GM12878 (cell line): ENCODE data around the gene MARCHF9. TPM values are rescaled to one million over a fixed set of nuclear protein-coding genes. Genes with fewer than 3 reads are reported as not detected.

Source experiments
- ATAC-seq: fragments of 200-7000 bp; cut with Tn5 transposase; 3 replicates; pipeline ENCODE4 v1.9.1; 2020; ENCODE audit warnings: mild to moderate bottlenecking, moderate library complexity
- BruUV-seq: library from RNA; stranded (reverse); fragments of 400-500 nt; replicated peaks from 2 replicates; lab custom pipeline; 2021; lab: Mats Ljungman, UMichigan
- CTCF ChIA-PET: fragments of 300-600 bp; sonication (Branson Sonifier 250); formaldehyde crosslinking; extraction: SDS; loops from one replicate; lab custom pipeline; 2021; ENCODE audit warnings: inconsistent platforms; lab: Yijun Ruan, JAX
- POLR2A ChIA-PET: fragments of 350-600 bp; formaldehyde crosslinking; extraction: SDS; loops from one replicate; lab custom pipeline; 2021; ENCODE audit warnings: inconsistent platforms; lab: Charles Lee
- RAD21 ChIA-PET: fragments of 300-600 bp; sonication (Branson Sonifier 250); formaldehyde crosslinking; loops from one replicate; lab custom pipeline; 2023; ENCODE audit warnings: antibody characterized with exemption; ENCODE audit not compliant: unreplicated experiment; lab: Charles Lee
- SMC1A ChIA-PET: fragments of 300-600 bp; sonication (Branson Sonifier 250); formaldehyde crosslinking; loops from one replicate; lab custom pipeline; 2023; ENCODE audit not compliant: unreplicated experiment, uncharacterized antibody; lab: Charles Lee
- DNase-seq: peaks from one replicate; pipeline ENCODE4 v3.0.0-alpha.2; 2011; ENCODE audit warnings: low read depth, low spot score
- FAIRE-seq: peaks from 3 replicates; lab custom pipeline; 2011; peaks lifted over from hg19 to GRCh38; lab: Jason Lieb, UNC
- H2AFZ ChIP-seq: 2 replicates; pipeline ENCODE4 v1.6.0; 2011; ENCODE audit warnings: low read depth, low read length, control low read depth; ENCODE audit not compliant: control insufficient read depth
- H3K27ac ChIP-seq: 2 replicates; pipeline ENCODE4 v1.5.1; 2011; ENCODE audit warnings: control low read depth; ENCODE audit not compliant: control insufficient read depth, insufficient read depth
- H3K27me3 ChIP-seq, 2 experiments: replicated peaks in 1 of 2; 2 replicates each; pipeline versions ENCODE4 v1.6.0 to v1.6.1; 2011; ENCODE audit warnings: low read length in 1 of 2; ENCODE audit not compliant: control insufficient read depth in 2 of 2, insufficient read depth in 2 of 2
- H3K36me3 ChIP-seq, 2 experiments: 2 replicates each; pipeline ENCODE4 v1.5.1; 2011; ENCODE audit warnings: low read length in 1 of 2; ENCODE audit not compliant: control insufficient read depth in 2 of 2, insufficient read depth in 2 of 2
- H3K4me1 ChIP-seq: 2 replicates; pipeline ENCODE4 v1.6.1; 2011; ENCODE audit warnings: mild to moderate bottlenecking, low read length, moderate library complexity, mixed read lengths; ENCODE audit not compliant: control insufficient read depth, insufficient read depth
- H3K4me2 ChIP-seq: 2 replicates; pipeline ENCODE4 v1.6.0; 2011; ENCODE audit warnings: control low read depth; ENCODE audit not compliant: control insufficient read depth, insufficient read depth
- H3K4me3 ChIP-seq: fragments of 200-600 bp; sonication (generic); 2 replicates; pipeline ENCODE4 v1.5.1; 2016
- H3K79me2 ChIP-seq: 2 replicates; pipeline ENCODE4 v1.6.0; 2011; ENCODE audit warnings: low read length; ENCODE audit not compliant: control insufficient read depth, insufficient read depth
- H3K9ac ChIP-seq: 2 replicates; pipeline ENCODE4 v1.8.0; 2011; ENCODE audit warnings: low read length, control low read depth, mixed read lengths; ENCODE audit not compliant: control insufficient read depth, insufficient read depth
- H3K9me3 ChIP-seq: replicated peaks from 3 replicates; pipeline ENCODE4 v1.5.1; 2011; ENCODE audit warnings: mild to moderate bottlenecking, low read length; ENCODE audit not compliant: control insufficient read depth, insufficient read depth
- H4K20me1 ChIP-seq: 2 replicates; pipeline ENCODE4 v1.6.0; 2011; ENCODE audit not compliant: control insufficient read depth, insufficient read depth
- CHD1 ChIP-seq: IDR thresholded peaks from 2 replicates; pipeline ENCODE4 v1.6.1; 2012; ENCODE audit warnings: low read depth, low read length, improper control_type of control experiment
- NR2F1 ChIP-seq: fragments of 450-650 bp; conservative IDR thresholded peaks from 2 replicates; pipeline ENCODE4 v1.6.1; 2017; ENCODE audit warnings: mild to moderate bottlenecking
- POLR2A ChIP-seq: IDR thresholded peaks from 2 replicates; pipeline ENCODE4 v1.6.1; 2011; ENCODE audit warnings: low read depth, mild to moderate bottlenecking, low read length
- SMAD1 ChIP-seq: fragments of 450-650 bp; IDR thresholded peaks from 2 replicates; pipeline ENCODE4 v1.6.1; 2018; ENCODE audit warnings: mild to moderate bottlenecking, low read depth; ENCODE audit not compliant: partially characterized antibody
- WGBS: methylation state at CpG from one replicate; pipeline ENCODE4 v1.1.6; 2016; ENCODE audit warnings: low lambda C conversion rate; ENCODE audit not compliant: insufficient replicate concordance, insufficient coverage; ENCODE audit errors: missing lambda C conversion rate; 5-methylcytosine and 5-hydroxymethylcytosine counted together
- in situ Hi-C: fragments of 300-500 bp; cut with MboI; formaldehyde crosslinking; loops from 9 replicates; pipeline ENCODE4 v1.14.3; 2018; ENCODE audit warnings: mixed read lengths
- intact Hi-C: fragments of 100-400 bp; cut with micrococcal nuclease; formaldehyde crosslinking; loops from one replicate; pipeline ENCODE4 v1.14.2; 2022; ENCODE audit not compliant: unreplicated experiment
- polyA plus RNA-seq, 11 experiments: library from polyadenylated mRNA; depleted of rRNA in 4 of 11; unstranded in 6 of 11; stranded (reverse) in 5 of 11; fragments of >200 nt; fragmentation: Nextera tagmentation in 4 of 11; fragmentation: Illumina TruSeq in 1 of 11; extraction: Ambion mirVana in 4 of 11; extraction: Trizol in 1 of 11; gene quantifications; 1 replicate in 1 of 11; 2 replicates in 10 of 11; pipeline versions ENCODE4 v1.2.1 to v1.2.3, GENCODE V29; 2011 to 2016; ENCODE audit warnings: inconsistent platforms in 2 of 11, missing spikeins in 2 of 11, low read depth in 1 of 11
- total RNA-seq, 4 experiments: library from RNA; depleted of rRNA in 3 of 4; stranded (reverse); fragments of >200 nt in 3 of 4; fragmentation: Illumina TruSeq in 1 of 4; extraction: Trizol in 1 of 4; gene quantifications; 2 replicates each; pipeline versions ENCODE4 v1.2.1 to v1.2.3, GENCODE V29; 2013 to 2021
- TF ChIP-seq, protein P1 (sequence below): fragments of 450-650 bp; IDR thresholded peaks from 2 replicates; pipeline ENCODE4 v1.6.1; 2016; ENCODE audit warnings: mild to moderate bottlenecking
- TF ChIP-seq, protein P2 (sequence below): IDR thresholded peaks from 2 replicates; pipeline ENCODE4 v1.6.1; 2011; ENCODE audit warnings: low read depth, mild to moderate bottlenecking, low read length, moderate library complexity, borderline replicate concordance; ENCODE audit errors: extremely low read depth

Gene MARCHF9
- total and polyA plus RNA-seq, 10 of the 15 experiments (the other 5 are each of a cell fraction or from before 2014, with no cell fraction given), result 2.4 to 29.3 (median 13.0) TPM

DNA sequence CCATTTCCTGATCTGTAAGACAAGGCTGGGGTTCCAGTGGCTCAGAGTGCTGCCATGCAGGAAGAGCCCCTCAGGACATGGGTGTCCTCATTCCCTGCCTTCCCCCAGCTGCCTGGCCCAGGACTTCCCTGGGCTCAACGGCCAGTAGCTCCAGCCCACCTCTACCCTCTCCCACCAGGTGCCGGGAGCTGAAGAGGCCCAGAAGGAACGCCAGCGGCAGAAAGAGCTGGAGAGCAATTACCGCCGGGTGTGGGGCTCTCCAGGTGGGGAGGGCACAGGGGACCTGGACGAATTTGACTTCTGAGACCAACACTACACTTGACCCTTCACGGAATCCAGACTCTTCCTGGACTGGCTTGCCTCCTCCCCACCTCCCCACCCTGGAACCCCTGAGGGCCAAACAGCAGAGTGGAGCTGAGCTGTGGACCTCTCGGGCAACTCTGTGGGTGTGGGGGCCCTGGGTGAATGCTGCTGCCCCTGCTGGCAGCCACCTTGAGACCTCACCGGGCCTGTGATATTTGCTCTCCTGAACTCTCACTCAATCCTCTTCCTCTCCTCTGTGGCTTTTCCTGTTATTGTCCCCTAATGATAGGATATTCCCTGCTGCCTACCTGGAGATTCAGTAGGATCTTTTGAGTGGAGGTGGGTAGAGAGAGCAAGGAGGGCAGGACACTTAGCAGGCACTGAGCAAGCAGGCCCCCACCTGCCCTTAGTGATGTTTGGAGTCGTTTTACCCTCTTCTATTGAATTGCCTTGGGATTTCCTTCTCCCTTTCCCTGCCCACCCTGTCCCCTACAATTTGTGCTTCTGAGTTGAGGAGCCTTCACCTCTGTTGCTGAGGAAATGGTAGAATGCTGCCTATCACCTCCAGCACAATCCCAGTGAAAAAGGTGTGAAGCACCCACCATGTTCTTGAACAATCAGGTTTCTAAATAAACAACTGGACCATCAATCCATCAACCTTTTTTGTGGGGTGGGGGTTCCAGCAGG is 34.0 kb upstream of the MARCHF9 start:
- H2AFZ ChIP-seq, result no peak overlapping the region
- FAIRE-seq (no peak), ATAC-seq (no peak), DNase-seq (no peak)
- RAD21 ChIA-PET, result no interaction called here
- no peaks in the 10 kb centered on the region for H3K79me2 ChIP-seq
- H3K9me3 ChIP-seq, result no peaks in the 10 kb centered on the region
- no peak overlapping the region for H3K4me3 ChIP-seq
- in situ Hi-C loops (no loop called here), intact Hi-C loops (no loop called here)
- H3K9ac ChIP-seq, result no peak overlapping the region
- CTCF ChIA-PET, result interaction anchor here (0.7 to 1.1 kb wide), 2 partner anchors 11 to 59 kb away, joined by 3 read pairs; no protein-coding TSS in a partner anchor
- WGBS, result 85% methylated on average over 11 of the region's 11 CpGs
- H4K20me1 ChIP-seq, result no peaks in the 10 kb centered on the region
- BruUV-seq, result TSS peak; percentile 75
- SMC1A ChIA-PET, result no interaction called here
- TF ChIP-seq NR2F1, result no peak
- TF ChIP-seq POLR2A, result peak; percentile 45
- no peak for TF ChIP-seq CHD1
- TF ChIP-seq SMAD1, result no peak
- TF ChIP-seq, protein P1, sequence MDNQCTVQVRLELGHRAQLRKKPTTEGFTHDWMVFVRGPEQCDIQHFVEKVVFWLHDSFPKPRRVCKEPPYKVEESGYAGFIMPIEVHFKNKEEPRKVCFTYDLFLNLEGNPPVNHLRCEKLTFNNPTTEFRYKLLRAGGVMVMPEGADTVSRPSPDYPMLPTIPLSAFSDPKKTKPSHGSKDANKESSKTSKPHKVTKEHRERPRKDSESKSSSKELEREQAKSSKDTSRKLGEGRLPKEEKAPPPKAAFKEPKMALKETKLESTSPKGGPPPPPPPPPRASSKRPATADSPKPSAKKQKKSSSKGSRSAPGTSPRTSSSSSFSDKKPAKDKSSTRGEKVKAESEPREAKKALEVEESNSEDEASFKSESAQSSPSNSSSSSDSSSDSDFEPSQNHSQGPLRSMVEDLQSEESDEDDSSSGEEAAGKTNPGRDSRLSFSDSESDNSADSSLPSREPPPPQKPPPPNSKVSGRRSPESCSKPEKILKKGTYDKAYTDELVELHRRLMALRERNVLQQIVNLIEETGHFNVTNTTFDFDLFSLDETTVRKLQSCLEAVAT, result no peak
- TF ChIP-seq, protein P2, sequence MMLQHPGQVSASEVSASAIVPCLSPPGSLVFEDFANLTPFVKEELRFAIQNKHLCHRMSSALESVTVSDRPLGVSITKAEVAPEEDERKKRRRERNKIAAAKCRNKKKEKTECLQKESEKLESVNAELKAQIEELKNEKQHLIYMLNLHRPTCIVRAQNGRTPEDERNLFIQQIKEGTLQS, result no peak
- H3K27me3 ChIP-seq, result no peaks in the 10 kb centered on the region
- no peak overlapping the region for H3K4me2 ChIP-seq
- no peaks in the 10 kb centered on the region for H3K4me1 ChIP-seq
- POLR2A ChIA-PET, result no interaction called here
- peaks cover 11 to 16% of the 10 kb centered on the region in 2 experiments for H3K36me3 ChIP-seq
- H3K27ac ChIP-seq, result no peak overlapping the region
